NK-92 (cell line): ENCODE measurements around the gene DCLK1.
"Not testable (repeated sequence)": the region's sequence is repeated elsewhere in the genome, so short reads cannot be mapped to it uniquely, and the experiment has no call there.

Experiments used
- DNase-seq: peaks from one replicate; lab custom pipeline; 2025; ENCODE audit not compliant: unreplicated experiment; lab: John Stamatoyannopoulos, UW

Gene DCLK1

DNA sequence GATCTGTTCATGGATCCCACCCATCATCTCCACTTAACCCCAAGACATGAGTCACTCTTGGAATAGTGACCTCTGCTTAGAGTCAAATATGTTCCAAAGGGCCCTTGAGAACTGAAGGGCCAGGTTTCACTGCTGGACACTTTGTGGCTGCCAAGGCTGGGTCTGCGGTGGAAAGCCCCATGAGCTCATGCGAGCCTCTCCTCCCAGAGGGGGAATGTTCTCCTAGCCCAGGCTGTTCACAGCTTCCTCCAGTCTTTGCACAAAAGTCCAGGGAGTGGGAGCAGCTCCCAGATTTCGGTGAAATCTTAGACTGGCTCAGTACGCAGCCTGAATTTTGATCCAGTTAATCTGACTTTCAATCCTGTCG is 732 bp upstream of the DCLK1 start:
- DNase-seq, result no peak

- no peak for DNase-seq
Observed at GRCh38 chr13:36130552-36131221, 495 bp downstream of the DCLK1 start.

- no peak for DNase-seq
Observed at GRCh38 chr13:36130193-36130551, 1.0 kb downstream of the DCLK1 start.

DNA sequence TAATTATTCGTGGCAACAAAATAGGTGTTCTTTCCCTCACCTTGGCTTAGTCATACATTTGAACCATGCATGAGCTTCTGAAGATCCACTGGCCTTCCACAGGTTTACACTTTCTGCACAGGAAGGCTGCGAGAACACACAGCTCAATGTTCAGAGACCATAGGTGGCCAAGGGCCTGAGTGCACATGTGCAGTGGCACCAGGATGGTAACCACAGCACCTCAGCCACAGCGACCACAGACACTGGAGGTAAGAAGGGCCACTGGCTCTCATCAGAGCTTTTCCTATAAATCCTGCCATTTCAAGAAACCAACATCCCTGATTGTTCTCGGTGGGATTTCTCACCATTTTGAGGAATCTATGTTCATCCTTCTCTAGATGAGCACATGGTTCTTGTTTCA is 1.6 kb downstream of the DCLK1 start:
- DNase-seq, result no peak

DNA sequence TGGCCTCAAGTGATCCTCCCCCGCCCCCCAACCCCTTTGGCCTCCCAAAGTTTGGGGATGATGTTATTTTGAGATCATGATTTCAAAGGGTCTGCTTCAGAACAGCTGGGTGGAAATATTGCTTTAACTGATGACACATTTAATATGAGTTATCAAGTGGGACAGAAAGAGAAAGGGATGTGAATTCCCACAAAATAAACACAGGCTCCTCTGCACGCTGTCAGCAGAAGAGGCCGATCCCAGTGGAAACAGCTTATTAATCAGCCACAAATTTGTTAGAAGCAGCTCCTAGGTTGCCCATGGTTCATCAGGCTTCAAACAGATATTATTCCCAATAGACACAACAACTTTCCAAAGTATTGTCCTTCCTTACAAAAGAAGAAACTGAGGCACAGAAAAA is 4.7 kb downstream of the DCLK1 start:
- no peak for DNase-seq

DNA sequence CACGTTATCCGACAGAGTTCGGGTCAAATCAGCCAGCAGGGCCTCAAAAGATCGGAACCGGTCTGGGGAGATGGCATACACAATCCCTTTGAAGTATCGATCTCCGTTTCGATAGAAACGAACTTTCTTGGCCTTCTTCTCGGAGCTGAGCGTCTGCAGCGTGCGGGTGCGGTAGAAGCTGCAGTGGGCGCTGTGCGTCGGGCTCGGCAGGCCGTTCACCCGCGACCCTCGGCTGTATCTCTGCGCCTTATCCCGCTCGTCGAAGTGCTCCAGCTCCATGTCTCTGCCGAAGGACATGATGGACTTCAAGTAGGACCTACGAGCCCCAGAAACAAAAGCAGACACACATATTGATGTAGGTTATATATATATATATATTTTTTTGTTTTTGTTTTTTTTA is 5.3 kb downstream of the DCLK1 start:
- DNase-seq, result no peak

- DNase-seq, result no peak
Observed at GRCh38 chr13:36124236-36124822, 6.9 kb downstream of the DCLK1 start.

- DNase-seq, result no peak
Observed at GRCh38 chr13:36115306-36115705, 15.9 kb downstream of the DCLK1 start.

- DNase-seq, result no peak
Observed at GRCh38 chr13:36114233-36114632, 16.9 kb downstream of the DCLK1 start.

DNA sequence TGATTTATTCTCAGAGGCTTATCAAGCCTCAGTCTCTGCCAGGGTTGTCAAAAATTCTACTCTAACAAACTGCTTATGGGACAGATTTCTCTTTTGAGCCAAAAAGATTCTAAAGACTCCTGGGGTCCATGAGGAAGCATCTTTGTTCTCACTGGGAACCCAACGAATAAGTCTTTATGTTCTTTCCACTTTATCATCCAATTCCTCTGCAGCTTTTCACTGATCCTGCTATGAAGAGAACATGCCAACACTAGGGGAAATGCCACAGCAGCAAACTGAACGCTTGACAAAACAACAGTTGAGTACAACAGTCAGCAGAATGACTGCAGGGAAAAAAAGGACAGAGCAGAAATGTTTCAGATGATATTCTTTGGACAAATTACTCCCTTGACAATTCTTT is 22.2 kb downstream of the DCLK1 start:
- no peak for DNase-seq

GRCh38 chr13:36108342-36108741 is 22.8 kb downstream of the DCLK1 start:
- no peak for DNase-seq

DNA sequence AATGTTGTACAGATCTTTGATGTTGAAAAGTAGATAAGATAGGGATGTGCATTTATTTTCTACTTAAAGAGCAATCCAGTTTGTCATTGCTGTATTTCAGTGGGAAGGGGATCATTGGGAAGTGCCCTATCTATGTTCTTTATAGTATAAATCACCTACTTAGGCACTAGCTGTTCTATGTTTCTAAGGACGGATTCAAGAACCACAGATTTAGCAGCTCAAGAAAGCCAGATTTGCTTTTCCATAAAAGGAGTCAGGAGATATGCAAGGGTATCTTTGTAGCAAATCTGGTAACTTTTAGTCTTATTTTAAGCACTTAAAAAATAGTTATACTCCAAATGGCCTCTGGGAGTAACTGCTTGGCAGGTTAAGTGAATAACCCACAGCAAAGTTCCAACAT is 23.7 kb downstream of the DCLK1 start:
- DNase-seq, result no peak

- no peak for DNase-seq
Observed at GRCh38 chr13:36105726-36106125, 25.5 kb downstream of the DCLK1 start.

GRCh38 chr13:36102721-36103120 is 28.5 kb downstream of the DCLK1 start:
- DNase-seq, result no peak

DNA sequence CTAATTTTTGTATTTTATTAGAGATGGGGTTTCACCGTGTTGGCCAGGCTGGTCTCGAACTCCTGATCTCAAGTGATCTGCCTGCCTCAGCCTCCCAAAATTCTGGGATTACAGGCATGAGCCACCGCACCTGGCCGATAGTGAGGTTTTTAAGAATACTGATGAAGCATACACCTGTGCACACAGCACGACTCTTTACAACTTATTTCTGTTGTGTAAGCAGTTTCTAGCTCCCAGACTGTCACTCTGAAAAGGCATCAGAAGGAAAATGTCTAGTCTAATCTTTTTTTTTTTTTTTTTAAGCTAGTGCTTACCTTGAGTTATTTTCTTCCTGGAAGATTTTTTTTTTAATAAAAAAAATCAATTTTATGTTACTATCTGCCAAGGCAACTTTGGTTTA is 29.3 kb downstream of the DCLK1 start:
- DNase-seq, result not testable (repeated sequence)

DNA sequence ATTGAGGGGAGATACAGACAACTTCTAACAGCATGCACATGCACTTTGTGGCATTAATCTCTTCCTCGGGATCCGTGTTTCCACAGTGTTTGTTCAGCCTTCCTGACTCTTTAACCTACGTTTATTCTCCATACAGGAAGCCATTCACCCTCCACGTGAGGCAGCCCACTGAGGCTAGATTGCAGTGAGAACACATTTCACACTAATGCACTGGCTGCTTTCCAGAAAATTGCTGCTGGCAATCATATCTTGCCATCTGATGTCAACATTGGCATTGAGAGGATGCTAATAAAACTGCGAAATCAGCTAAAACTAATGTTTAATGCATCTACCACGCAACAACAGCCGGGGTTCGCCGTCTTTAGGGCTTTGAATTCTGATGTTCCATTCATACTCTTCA is 30.0 kb downstream of the DCLK1 start:
- no peak for DNase-seq

DNA sequence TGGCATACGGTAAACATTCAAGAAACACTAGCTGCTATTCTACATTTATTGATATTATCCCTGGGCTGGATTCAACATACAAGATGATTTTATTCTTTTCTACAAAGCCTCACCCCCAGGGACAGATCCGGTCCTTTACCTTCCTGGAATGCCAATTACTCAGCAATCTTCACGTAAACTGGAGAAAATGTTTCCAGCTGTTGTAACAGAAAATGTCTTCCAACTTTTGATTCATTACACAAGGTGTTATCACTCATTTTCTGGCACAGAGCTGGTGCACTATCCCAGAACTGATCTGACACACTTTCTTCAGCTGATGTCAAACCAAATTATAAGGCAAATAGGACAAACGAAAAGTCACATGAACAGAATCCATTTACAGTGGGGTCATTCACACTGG is 33.1 kb downstream of the DCLK1 start:
- DNase-seq, result no peak

GRCh38 chr13:36096461-36097416 is 34.4 kb downstream of the DCLK1 start:
- DNase-seq, result no peak

DNA sequence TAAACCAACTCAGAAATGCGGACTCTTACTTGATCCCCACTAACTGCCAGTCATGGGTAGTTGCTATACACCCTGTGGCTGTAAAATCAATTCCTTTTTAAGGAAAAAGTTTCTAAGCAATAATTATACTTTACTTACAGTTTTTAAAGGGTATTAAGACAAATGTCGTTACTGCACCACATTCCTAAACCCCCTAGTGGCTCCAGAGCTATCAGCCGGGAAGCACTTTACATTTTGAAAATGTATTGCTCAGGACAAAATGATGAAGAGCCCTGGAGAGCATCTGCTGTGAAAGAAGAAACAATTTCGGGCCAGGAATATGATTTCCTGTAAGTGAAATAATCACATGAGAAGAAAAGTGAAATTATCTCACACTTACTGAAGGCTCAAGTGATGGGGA is 36.7 kb downstream of the DCLK1 start:
- no peak for DNase-seq

GRCh38 chr13:36090592-36090991 is 40.6 kb downstream of the DCLK1 start:
- no peak for DNase-seq

DNA sequence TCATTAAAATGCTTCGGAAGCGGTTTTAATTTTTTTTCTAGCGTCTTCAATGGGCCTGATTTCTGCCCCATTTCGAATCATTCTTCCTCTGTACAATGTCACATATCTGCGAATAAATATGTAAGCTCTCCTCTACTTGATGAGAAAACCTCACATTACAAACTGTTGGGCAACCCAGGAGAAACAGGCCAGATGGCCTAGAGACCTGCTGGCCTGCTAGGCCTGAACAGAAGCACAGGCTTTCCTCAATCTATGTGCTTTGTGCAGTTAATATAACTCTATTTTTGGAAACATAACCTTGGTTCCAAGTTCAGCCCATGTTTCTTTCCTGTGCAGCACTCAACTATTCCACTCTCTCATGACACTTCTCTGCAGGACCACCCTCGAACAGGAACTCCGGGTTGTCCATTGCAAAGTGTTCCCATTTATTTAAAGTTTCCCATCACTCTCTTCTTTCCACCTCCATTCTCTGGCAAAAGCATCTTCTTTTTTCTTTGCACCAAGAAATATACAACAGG is 42.0 kb downstream of the DCLK1 start:
- no peak for DNase-seq

DNA sequence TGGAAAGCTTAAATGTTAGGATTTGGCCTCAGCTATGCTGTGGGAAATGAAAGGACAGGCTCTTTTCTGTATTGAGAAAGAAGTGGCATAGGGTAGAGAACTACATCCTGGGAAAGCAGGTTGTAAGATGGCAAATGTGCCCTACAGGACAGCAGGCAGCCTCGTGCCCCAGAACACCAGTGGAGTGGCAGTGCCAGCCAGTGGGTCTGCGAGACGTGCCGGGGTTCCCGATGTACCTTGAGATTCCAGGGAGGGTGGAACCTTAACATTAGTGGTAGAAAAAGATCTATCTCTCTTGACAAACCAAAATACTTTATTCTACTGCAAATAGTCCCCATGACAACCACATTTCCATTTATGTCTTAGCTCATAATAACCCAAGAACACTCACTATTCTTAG is 42.7 kb downstream of the DCLK1 start:
- DNase-seq, result no peak
